ENCODE data around the gene PDE1C.

PDE1C gene

GRCh38 chr7:31950091-31950755 lies 120.0 kb downstream of the PDE1C start:
- TF ChIP-seq CTCF (IDR thresholded peaks at IDR 0.05; ENCODE audit: low read depth, low read length, missing control alignments) = no peak
- no peak for DNase-seq (ENCODE audit: extremely low read depth, low read depth)
- H3K4me3 ChIP-seq (replicated peaks; ENCODE audit: low read depth, low read length) = no peak overlapping the region

GRCh38 chr7:31948029-31948428 lies 122.2 kb downstream of the PDE1C start:
- no peak overlapping the region for H3K4me3 ChIP-seq (replicated peaks; ENCODE audit: low read depth, low read length)
- no peak for TF ChIP-seq CTCF (IDR thresholded peaks at IDR 0.05; ENCODE audit: low read depth, low read length, missing control alignments)
- DNase-seq (ENCODE audit: extremely low read depth, low read depth) = no peak

- no peak for DNase-seq (ENCODE audit: extremely low read depth, low read depth)
- no peak overlapping the region for H3K4me3 ChIP-seq (replicated peaks; ENCODE audit: low read depth, low read length)
- no peak for TF ChIP-seq CTCF (IDR thresholded peaks at IDR 0.05; ENCODE audit: low read depth, low read length, missing control alignments)
Measured at GRCh38 chr7:31940167-31940566, 130.0 kb downstream of the PDE1C start.

GRCh38 chr7:31939076-31939475 lies 131.1 kb downstream of the PDE1C start:
- no peak for TF ChIP-seq CTCF (IDR thresholded peaks at IDR 0.05; ENCODE audit: low read depth, low read length, missing control alignments)
- no peak for DNase-seq (ENCODE audit: extremely low read depth, low read depth)
- no peak overlapping the region for H3K4me3 ChIP-seq (replicated peaks; ENCODE audit: low read depth, low read length)

- TF ChIP-seq CTCF (IDR thresholded peaks at IDR 0.05; ENCODE audit: low read depth, low read length, missing control alignments) = no peak
- H3K4me3 ChIP-seq (replicated peaks; ENCODE audit: low read depth, low read length) = no peak overlapping the region
- no peak for DNase-seq (ENCODE audit: extremely low read depth, low read depth)
Measured at GRCh38 chr7:31938650-31939049, 131.6 kb downstream of the PDE1C start.

GRCh38 chr7:31937982-31938381 lies 132.2 kb downstream of the PDE1C start:
- no peak for TF ChIP-seq CTCF (IDR thresholded peaks at IDR 0.05; ENCODE audit: low read depth, low read length, missing control alignments)

More at GRCh38 chr7:31937982-31938381, 132.2 kb downstream of the PDE1C start:
- no peak for DNase-seq (ENCODE audit: extremely low read depth, low read depth)
- H3K4me3 ChIP-seq (replicated peaks; ENCODE audit: low read depth, low read length) = no peak overlapping the region
